Loucy (cell line): ENCODE results near the gene PPEF1.

Experiments used
- H2AFZ ChIP-seq: fragments of 200-600 bp; sonication (generic); 2 replicates; pipeline ENCODE4 v1.6.0; 2016; ENCODE audit warnings: antibody characterized with exemption, mild to moderate bottlenecking, low read length, moderate library complexity
- H3F3A ChIP-seq: fragments of 200-600 bp; 2 replicates; pipeline ENCODE4 v1.6.0; 2016; ENCODE audit warnings: antibody characterized with exemption, low read depth, mild to moderate bottlenecking
- H3K27me3 ChIP-seq: fragments of 200-600 bp; sonication (generic); 2 replicates; pipeline ENCODE4 v1.6.1; 2014; ENCODE audit warnings: low read length, mild to moderate bottlenecking; ENCODE audit not compliant: insufficient read depth, poor library complexity, severe bottlenecking
- H3K36me3 ChIP-seq: fragments of 200-600 bp; sonication (generic); 2 replicates; pipeline ENCODE4 v1.6.1; 2016; ENCODE audit warnings: low read length; ENCODE audit not compliant: insufficient read depth
- H3K4me1 ChIP-seq: fragments of 200-600 bp; sonication (generic); 2 replicates; pipeline ENCODE4 v1.5.1; 2014; ENCODE audit warnings: low read length, mild to moderate bottlenecking; ENCODE audit not compliant: insufficient read depth, poor library complexity, severe bottlenecking
- H3K4me2 ChIP-seq: fragments of 200-600 bp; sonication (generic); 2 replicates; pipeline ENCODE4 v1.6.0; 2014; ENCODE audit warnings: antibody characterized with exemption, low read length, low read depth, mild to moderate bottlenecking; ENCODE audit not compliant: poor library complexity, severe bottlenecking
- H3K4me3 ChIP-seq: fragments of 200-600 bp; sonication (generic); 2 replicates; pipeline ENCODE4 v1.5.1; 2014; ENCODE audit warnings: low read length, mild to moderate bottlenecking, mixed read lengths; ENCODE audit not compliant: poor library complexity, severe bottlenecking
- H3K79me2 ChIP-seq: fragments of 200-600 bp; sonication (generic); 2 replicates; pipeline ENCODE4 v1.6.1; 2014; ENCODE audit warnings: low read length; ENCODE audit not compliant: insufficient read depth
- H3K9ac ChIP-seq: fragments of 200-600 bp; sonication (generic); 2 replicates; pipeline ENCODE4 v1.6.0; 2014; ENCODE audit warnings: mild to moderate bottlenecking, low read depth, low read length, moderate library complexity; ENCODE audit not compliant: poor library complexity, severe bottlenecking
- H3K9me2 ChIP-seq: fragments of 200-600 bp; sonication (generic); replicated peaks from 2 replicates; pipeline ENCODE4 v1.6.1; 2016; ENCODE audit warnings: low read depth, low read length, mixed read lengths
- H3K9me3 ChIP-seq: fragments of 200-600 bp; sonication (generic); 2 replicates; pipeline ENCODE4 v1.6.1; 2014; ENCODE audit warnings: mild to moderate bottlenecking, antibody characterized with exemption, low read length, low read depth; ENCODE audit not compliant: insufficient read depth
- H4K20me1 ChIP-seq: fragments of 200-600 bp; sonication (generic); 2 replicates; pipeline ENCODE4 v1.6.0; 2014; ENCODE audit warnings: antibody characterized with exemption, low read length, mild to moderate bottlenecking; ENCODE audit not compliant: insufficient read depth, poor library complexity, severe bottlenecking
- EZH2phosphoT487 ChIP-seq: fragments of 200-600 bp; IDR thresholded peaks from 2 replicates; pipeline ENCODE4 v1.6.1; 2018; ENCODE audit warnings: antibody characterized with exemption, mild to moderate bottlenecking, moderate library complexity, borderline replicate concordance
- TF ChIP-seq, protein P1 (sequence below): fragments of 200-600 bp; sonication (generic); conservative IDR thresholded peaks from 2 replicates; pipeline ENCODE4 v1.5.1; 2014; ENCODE audit warnings: mild to moderate bottlenecking, antibody characterized with exemption, low read length

Gene PPEF1

DNA sequence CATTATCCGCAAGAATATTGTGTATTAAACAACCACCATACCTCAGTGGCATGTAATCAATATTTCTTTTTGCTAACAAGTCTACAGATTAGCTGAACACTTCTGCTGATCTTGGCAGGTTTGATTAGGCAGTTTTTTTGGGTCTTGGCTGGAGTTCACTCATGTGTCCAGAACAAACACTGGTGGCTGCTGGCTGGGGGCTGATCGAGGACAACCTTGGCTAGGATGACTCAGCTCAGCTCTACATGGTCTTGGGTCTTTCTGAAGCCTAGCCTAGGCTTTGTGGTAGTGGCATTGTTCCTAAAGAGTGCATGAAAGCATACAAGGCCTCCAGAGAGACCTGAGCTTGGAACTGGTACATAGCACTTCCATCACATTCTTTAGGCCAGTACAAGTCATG is 41.1 kb downstream of the PPEF1 start:
- H2AFZ ChIP-seq = no peak overlapping the region
- no peaks in the 10 kb centered on the region for H3K36me3 ChIP-seq
- H3K79me2 ChIP-seq = no peaks in the 10 kb centered on the region
- no peaks in the 10 kb centered on the region for H3K27me3 ChIP-seq
- no peaks in the 10 kb centered on the region for H3K9me3 ChIP-seq
- H3K9me2 ChIP-seq = no peaks in the 10 kb centered on the region
- no peak overlapping the region for H3K4me2 ChIP-seq
- H3K9ac ChIP-seq = no peak overlapping the region
- H4K20me1 ChIP-seq = no peaks in the 10 kb centered on the region
- no peak for TF ChIP-seq EZH2phosphoT487
- TF ChIP-seq, protein P1, sequence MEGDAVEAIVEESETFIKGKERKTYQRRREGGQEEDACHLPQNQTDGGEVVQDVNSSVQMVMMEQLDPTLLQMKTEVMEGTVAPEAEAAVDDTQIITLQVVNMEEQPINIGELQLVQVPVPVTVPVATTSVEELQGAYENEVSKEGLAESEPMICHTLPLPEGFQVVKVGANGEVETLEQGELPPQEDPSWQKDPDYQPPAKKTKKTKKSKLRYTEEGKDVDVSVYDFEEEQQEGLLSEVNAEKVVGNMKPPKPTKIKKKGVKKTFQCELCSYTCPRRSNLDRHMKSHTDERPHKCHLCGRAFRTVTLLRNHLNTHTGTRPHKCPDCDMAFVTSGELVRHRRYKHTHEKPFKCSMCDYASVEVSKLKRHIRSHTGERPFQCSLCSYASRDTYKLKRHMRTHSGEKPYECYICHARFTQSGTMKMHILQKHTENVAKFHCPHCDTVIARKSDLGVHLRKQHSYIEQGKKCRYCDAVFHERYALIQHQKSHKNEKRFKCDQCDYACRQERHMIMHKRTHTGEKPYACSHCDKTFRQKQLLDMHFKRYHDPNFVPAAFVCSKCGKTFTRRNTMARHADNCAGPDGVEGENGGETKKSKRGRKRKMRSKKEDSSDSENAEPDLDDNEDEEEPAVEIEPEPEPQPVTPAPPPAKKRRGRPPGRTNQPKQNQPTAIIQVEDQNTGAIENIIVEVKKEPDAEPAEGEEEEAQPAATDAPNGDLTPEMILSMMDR = no peak
- H3F3A ChIP-seq = no peaks in the 10 kb centered on the region
- H3K4me1 ChIP-seq = no peaks in the 10 kb centered on the region
- H3K4me3 ChIP-seq = no peak overlapping the region

DNA sequence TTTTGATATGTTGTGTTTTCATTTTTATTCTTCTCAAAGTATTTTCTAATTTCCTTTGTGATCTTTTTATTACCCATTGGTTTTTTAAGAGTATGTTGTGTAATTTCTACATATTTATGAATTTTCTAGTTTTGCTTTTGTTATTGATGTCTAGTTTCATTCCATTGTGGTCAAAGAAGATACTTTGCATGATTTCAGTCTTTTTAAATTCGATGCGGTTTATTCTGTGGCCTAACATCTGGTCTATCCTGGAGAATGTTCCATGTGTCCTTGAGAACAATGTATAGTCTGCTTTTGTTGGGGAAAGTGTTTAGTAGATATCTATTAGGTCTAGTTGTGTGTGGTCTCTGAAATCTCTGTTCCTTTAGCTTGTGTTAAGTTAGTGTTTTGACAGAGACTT is 46.2 kb downstream of the PPEF1 start:
- Histone ChIP-seq H3K79me2 (no peaks in the 10 kb centered on the region), H3K4me2 (no peak overlapping the region), H3K9me2 (no peaks in the 10 kb centered on the region), H3K9me3 (no peaks in the 10 kb centered on the region), H4K20me1 (no peaks in the 10 kb centered on the region), H3K4me1 (no peaks in the 10 kb centered on the region), H3K27me3 (no peaks in the 10 kb centered on the region), H2AFZ (no peak overlapping the region), H3K4me3 (no peak overlapping the region), H3F3A (no peaks in the 10 kb centered on the region), H3K36me3 (no peaks in the 10 kb centered on the region), H3K9ac (no peak overlapping the region)
- no peak for TF ChIP-seq EZH2phosphoT487
- TF ChIP-seq, protein P1 = no peak

DNA sequence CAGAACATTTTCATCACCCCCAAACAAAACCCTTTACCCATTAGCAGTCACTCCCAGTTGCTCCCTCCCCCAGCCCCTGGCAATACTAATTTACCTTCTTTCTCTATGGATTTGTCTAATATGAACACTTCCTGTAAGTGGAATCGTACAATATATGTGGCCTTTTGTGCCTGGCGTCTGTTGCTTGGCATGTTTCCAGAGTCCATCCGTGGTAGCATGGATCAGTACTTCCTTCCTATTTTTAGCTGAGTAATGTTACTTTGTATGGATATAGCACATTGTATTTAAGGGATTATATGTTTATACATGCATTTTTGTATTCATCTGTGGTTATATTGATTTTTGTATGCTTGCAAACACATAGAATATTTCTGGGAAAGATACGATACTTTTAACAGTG is 48.2 kb downstream of the PPEF1 start:
- Histone ChIP-seq H3K9me2 (no peaks in the 10 kb centered on the region), H3K4me3 (no peak overlapping the region), H3K4me1 (no peaks in the 10 kb centered on the region), H3K9me3 (no peaks in the 10 kb centered on the region), H2AFZ (no peak overlapping the region), H3K36me3 (no peaks in the 10 kb centered on the region), H3K9ac (no peak overlapping the region), H4K20me1 (no peaks in the 10 kb centered on the region), H3F3A (no peaks in the 10 kb centered on the region), H3K27me3 (no peaks in the 10 kb centered on the region), H3K79me2 (no peaks in the 10 kb centered on the region), H3K4me2 (no peak overlapping the region)
- no peak for TF ChIP-seq EZH2phosphoT487
- TF ChIP-seq, protein P1 = no peak
